Measurements from ENCODE around the gene PKHD1. TPM values are rescaled to one million over a fixed set of nuclear protein-coding genes. Genes with fewer than 3 reads are reported as not detected.

Gene PKHD1
- total and polyA plus RNA-seq, 12 donors: 0.03 to 0.22 (median 0.09) TPM; not detected in 3

DNA sequence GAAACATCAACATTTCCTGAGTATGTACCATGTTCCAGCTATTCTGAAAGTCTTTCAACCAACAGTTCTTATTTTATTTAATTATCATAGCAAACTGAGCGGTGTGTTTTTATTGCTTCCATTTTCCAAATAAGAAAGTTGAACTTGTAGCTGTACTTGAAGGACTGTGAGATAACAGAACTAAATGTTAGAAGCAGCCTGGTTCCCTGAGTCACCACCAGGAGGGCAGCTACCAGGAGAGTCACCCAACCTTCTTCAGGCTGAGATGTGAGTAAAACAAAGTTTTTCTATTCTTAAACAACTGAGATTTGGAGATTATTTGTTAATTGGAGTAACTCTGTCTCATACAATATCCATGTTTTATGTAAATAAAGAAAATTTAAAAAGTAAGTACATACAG, 403.4 kb downstream of the PKHD1 start:
- Histone ChIP-seq H3K27ac (no peak overlapping the region), H3K36me3 (replicated peaks in 1 of 2) (no peaks in the 10 kb centered on the region), H3K4me1 (replicated peaks in 1 of 2) (no peaks in the 10 kb centered on the region), H3K27me3 (no peaks in the 10 kb centered on the region), H3K4me3 (no peak overlapping the region), H3K9me3 (replicated peaks in 1 of 3) (no peaks in the 10 kb centered on the region)
- 72 to 82% (median 76%) methylated on average over 1 of the region's 1 CpG for WGBS, 4 donors
- TF ChIP-seq POLR2A (IDR thresholded peaks at IDR 0.05): no peak
- TF ChIP-seq, protein P1, sequence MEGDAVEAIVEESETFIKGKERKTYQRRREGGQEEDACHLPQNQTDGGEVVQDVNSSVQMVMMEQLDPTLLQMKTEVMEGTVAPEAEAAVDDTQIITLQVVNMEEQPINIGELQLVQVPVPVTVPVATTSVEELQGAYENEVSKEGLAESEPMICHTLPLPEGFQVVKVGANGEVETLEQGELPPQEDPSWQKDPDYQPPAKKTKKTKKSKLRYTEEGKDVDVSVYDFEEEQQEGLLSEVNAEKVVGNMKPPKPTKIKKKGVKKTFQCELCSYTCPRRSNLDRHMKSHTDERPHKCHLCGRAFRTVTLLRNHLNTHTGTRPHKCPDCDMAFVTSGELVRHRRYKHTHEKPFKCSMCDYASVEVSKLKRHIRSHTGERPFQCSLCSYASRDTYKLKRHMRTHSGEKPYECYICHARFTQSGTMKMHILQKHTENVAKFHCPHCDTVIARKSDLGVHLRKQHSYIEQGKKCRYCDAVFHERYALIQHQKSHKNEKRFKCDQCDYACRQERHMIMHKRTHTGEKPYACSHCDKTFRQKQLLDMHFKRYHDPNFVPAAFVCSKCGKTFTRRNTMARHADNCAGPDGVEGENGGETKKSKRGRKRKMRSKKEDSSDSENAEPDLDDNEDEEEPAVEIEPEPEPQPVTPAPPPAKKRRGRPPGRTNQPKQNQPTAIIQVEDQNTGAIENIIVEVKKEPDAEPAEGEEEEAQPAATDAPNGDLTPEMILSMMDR (IDR thresholded peaks at IDR 0.05): no peak
- DNase-seq: no peak
- intact Hi-C loops (cut with DNase I): no loop called here

DNA sequence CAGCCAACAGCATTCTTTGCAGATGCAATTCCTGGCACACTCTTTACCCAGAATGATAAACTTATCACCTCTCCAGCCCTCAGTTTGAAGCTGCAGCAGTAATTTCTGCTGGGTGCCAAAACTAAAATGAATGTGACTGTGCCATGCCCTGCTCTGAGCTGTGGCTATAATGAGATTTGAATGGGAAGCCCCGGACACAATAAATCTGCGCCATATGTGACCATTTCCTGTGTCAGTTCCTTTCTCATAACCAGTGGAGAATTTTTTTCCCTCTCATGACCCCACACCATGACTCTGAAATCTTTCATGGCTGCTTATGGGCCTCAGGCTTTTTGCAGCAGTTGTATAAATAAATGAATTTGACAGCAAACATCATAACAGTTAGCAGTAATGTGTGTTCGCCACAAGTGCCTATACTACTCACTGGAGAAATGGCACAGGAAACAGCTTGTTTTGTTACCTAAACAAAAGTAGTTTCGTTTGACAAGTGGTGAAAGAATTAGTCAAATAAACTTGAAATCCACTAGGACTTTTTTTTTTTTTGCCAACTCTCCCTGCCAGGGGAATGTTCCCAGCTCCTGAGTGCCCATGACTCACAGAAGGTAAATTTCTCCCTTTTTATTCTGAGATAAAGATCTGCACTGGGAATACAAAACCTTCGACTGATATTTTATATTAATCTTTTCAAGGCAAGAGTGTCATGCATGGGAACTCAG, 408.4 kb downstream of the PKHD1 start:
- H3K27me3 ChIP-seq: no peaks in the 10 kb centered on the region
- no peak overlapping the region for H3K4me3 ChIP-seq
- no peaks in the 10 kb centered on the region for H3K36me3 ChIP-seq (replicated peaks in 1 of 2)
- H3K4me1 ChIP-seq (replicated peaks in 1 of 2): no peaks in the 10 kb centered on the region
- no peak overlapping the region for H3K27ac ChIP-seq
- no peaks in the 10 kb centered on the region for H3K9me3 ChIP-seq (replicated peaks in 1 of 3)
- intact Hi-C loops (cut with DNase I): no loop called here
- no peak for DNase-seq
- WGBS, 4 donors: 31 to 40% (median 36%) methylated on average over 5 of the region's 5 CpGs
- TF ChIP-seq, protein P1 (IDR thresholded peaks at IDR 0.05): no peak
- TF ChIP-seq POLR2A (IDR thresholded peaks at IDR 0.05): no peak

DNA sequence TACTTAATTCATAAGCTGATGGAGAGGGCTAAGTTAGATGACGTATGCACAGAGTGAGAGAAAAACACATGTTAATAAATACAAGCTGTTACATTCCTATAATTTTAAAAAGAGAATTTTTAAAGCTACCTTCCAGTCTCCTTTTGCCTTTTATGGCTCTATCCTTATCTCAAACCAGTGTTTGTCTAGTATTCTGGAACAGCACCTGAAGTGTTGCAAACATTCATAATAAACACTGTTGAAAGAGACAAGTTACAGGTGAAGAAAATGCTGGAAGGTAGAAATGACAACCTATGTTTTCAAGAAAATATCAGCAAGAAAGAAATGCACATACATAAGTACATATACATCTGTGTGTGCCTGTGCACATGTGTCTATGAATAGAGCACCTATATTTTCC, 409.1 kb downstream of the PKHD1 start:
- no peaks in the 10 kb centered on the region for H3K9me3 ChIP-seq (replicated peaks in 1 of 3)
- H3K27ac ChIP-seq: no peak overlapping the region
- no peak for DNase-seq
- H3K27me3 ChIP-seq: no peaks in the 10 kb centered on the region
- 71 to 76% (median 74%) methylated on average over 1 of the region's 1 CpG for WGBS, 4 donors
- intact Hi-C loops (cut with DNase I): no loop called here
- no peaks in the 10 kb centered on the region for H3K4me1 ChIP-seq (replicated peaks in 1 of 2)
- no peak overlapping the region for H3K4me3 ChIP-seq
- TF ChIP-seq POLR2A (IDR thresholded peaks at IDR 0.05): no peak
- TF ChIP-seq, protein P1 (IDR thresholded peaks at IDR 0.05): no peak
- no peaks in the 10 kb centered on the region for H3K36me3 ChIP-seq (replicated peaks in 1 of 2)

DNA sequence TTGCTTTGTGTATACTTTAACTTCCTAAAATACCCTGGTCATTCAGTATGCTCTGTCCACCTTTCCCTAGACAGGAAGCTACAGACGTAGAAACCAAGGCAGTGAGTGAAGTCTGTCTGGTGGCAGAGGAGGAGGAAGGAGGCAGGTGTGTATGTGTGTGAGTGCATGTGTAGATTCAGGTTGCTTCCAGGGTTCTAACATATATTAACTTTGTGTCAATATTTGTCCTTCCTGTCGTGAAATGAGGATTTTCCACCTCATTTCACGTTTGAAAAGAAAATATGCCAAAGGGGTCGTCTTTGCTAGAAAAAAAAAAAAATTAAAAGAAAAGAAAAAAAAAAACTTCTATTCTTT, 411.5 kb downstream of the PKHD1 start:
- Histone ChIP-seq H3K9me3 (replicated peaks in 1 of 3) (no peaks in the 10 kb centered on the region), H3K4me1 (replicated peaks in 1 of 2) (no peaks in the 10 kb centered on the region), H3K27me3 (no peaks in the 10 kb centered on the region), H3K4me3 (no peak overlapping the region), H3K27ac (no peak overlapping the region), H3K36me3 (replicated peaks in 1 of 2) (no peaks in the 10 kb centered on the region)
- intact Hi-C loops (cut with DNase I): no loop called here
- no peak for DNase-seq
- TF ChIP-seq, protein P1 (IDR thresholded peaks at IDR 0.05): no peak
- TF ChIP-seq POLR2A (IDR thresholded peaks at IDR 0.05): no peak
- WGBS, 4 donors: 48 to 66% (median 61%) methylated on average over 4 of the region's 4 CpGs

Data from adrenal gland (tissue), 12 donors.